Neural cell (in vitro differentiated cells): ENCODE measurements around the gene NUDCD2. TPM values are rescaled to one million over a fixed set of nuclear protein-coding genes. Genes with fewer than 3 reads are reported as not detected.

Experiments
- H2AFZ ChIP-seq: fragments of 200-600, 300-800 bp; sonication (generic), shearing (Covaris generic); 2 replicates; pipeline ENCODE4 v1.6.0; 2014; ENCODE audit warnings: low read depth, mild to moderate bottlenecking, antibody characterized with exemption, low read length, moderate library complexity
- H3F3A ChIP-seq: fragments of 200-600 bp; shearing (Covaris generic); 2 replicates; pipeline ENCODE4 v1.6.1; 2016; ENCODE audit warnings: mild to moderate bottlenecking, moderate library complexity, mixed read lengths, antibody characterized with exemption, low read length; ENCODE audit not compliant: insufficient read depth, poor library complexity, severe bottlenecking
- H3K27ac ChIP-seq: fragments of 200-600, 300-800 bp; sonication (generic), shearing (Covaris generic); 2 replicates; pipeline ENCODE4 v1.5.1; 2014; ENCODE audit warnings: mild to moderate bottlenecking, low read length, moderate library complexity
- H3K27me3 ChIP-seq: fragments of 300-800, 200-600 bp; sonication (generic), shearing (Covaris generic); 2 replicates; pipeline ENCODE4 v1.6.0; 2014; ENCODE audit warnings: mild to moderate bottlenecking, low read depth, low read length, moderate library complexity; ENCODE audit not compliant: insufficient read depth
- H3K36me3 ChIP-seq: fragments of 300-800, 200-600 bp; sonication (generic), shearing (Covaris generic); 2 replicates; pipeline ENCODE4 v1.5.1; 2014; ENCODE audit warnings: mild to moderate bottlenecking, antibody characterized with exemption, low read length, moderate library complexity; ENCODE audit not compliant: insufficient read depth
- H3K4me2 ChIP-seq: fragments of 300-800, 200-600 bp; sonication (generic), shearing (Covaris generic); 2 replicates; pipeline ENCODE4 v1.6.0; 2014; ENCODE audit warnings: mild to moderate bottlenecking, low read length
- H3K4me3 ChIP-seq: fragments of 300-800, 200-600 bp; sonication (generic), shearing (Covaris generic); 2 replicates; pipeline ENCODE4 v1.5.1; 2014; ENCODE audit warnings: mild to moderate bottlenecking, low read length, moderate library complexity
- H3K79me2 ChIP-seq: fragments of 200-600 bp; shearing (Covaris generic); replicated peaks from 2 replicates; pipeline ENCODE4 v1.6.0; 2014; ENCODE audit warnings: mild to moderate bottlenecking, low read length, moderate library complexity; ENCODE audit not compliant: insufficient read depth
- H3K9ac ChIP-seq: fragments of 300-800, 200-600 bp; sonication (generic), shearing (Covaris generic); 2 replicates; pipeline ENCODE4 v1.6.1; 2016; ENCODE audit warnings: mild to moderate bottlenecking, low read length, mixed read lengths
- H3K9me2 ChIP-seq: fragments of 200-600 bp; shearing (Covaris generic); 2 replicates; pipeline ENCODE4 v1.6.1; 2016; ENCODE audit warnings: mild to moderate bottlenecking, low read length, mixed read lengths; ENCODE audit not compliant: insufficient read depth
- H3K9me3 ChIP-seq: fragments of 200-600, 300-800 bp; sonication (generic), shearing (Covaris generic); 2 replicates; pipeline ENCODE4 v1.6.1; 2016; ENCODE audit warnings: mild to moderate bottlenecking, mixed run types, low read length, moderate library complexity, mixed read lengths
- H4K20me1 ChIP-seq: fragments of 200-600 bp; shearing (Covaris generic); 2 replicates; pipeline ENCODE4 v1.6.1; 2016; ENCODE audit warnings: mild to moderate bottlenecking, mixed run types; ENCODE audit not compliant: insufficient read depth
- CTCF ChIP-seq: fragments of 450-650 bp; IDR thresholded peaks from 2 replicates; pipeline ENCODE4 v1.5.1; 2014; ENCODE audit warnings: antibody characterized with exemption, mild to moderate bottlenecking, moderate library complexity; ENCODE audit not compliant: poor library complexity, severe bottlenecking
- EP300 ChIP-seq: fragments of 450-650 bp; conservative IDR thresholded peaks from 2 replicates; pipeline ENCODE4 v1.6.1; 2014; ENCODE audit warnings: antibody characterized with exemption, mild to moderate bottlenecking, moderate library complexity; ENCODE audit not compliant: poor library complexity, severe bottlenecking
- EZH2 ChIP-seq: fragments of 200-600, 300-800 bp; shearing (Covaris generic), sonication (generic); IDR thresholded peaks from 2 replicates; pipeline ENCODE4 v1.6.1; 2014; ENCODE audit warnings: antibody characterized with exemption, low read length, borderline replicate concordance, mild to moderate bottlenecking; ENCODE audit not compliant: insufficient read depth, poor library complexity, severe bottlenecking
- MXI1 ChIP-seq: fragments of 450-650 bp; conservative IDR thresholded peaks from 2 replicates; pipeline ENCODE4 v1.6.1; 2014; ENCODE audit warnings: antibody characterized with exemption, mild to moderate bottlenecking; ENCODE audit not compliant: poor library complexity, severe bottlenecking
- POLR2AphosphoS5 ChIP-seq: IDR thresholded peaks from 2 replicates; pipeline ENCODE4 v1.6.1; 2012
- RAD21 ChIP-seq: fragments of 450-650 bp; conservative IDR thresholded peaks from 2 replicates; pipeline ENCODE4 v1.6.1; 2014; ENCODE audit warnings: antibody characterized with exemption, mild to moderate bottlenecking, moderate library complexity
- SMC3 ChIP-seq: fragments of 450-650 bp; conservative IDR thresholded peaks from 2 replicates; pipeline ENCODE4 v1.6.1; 2014; ENCODE audit warnings: antibody characterized with exemption, mild to moderate bottlenecking, moderate library complexity; ENCODE audit not compliant: poor library complexity
- TAF1 ChIP-seq: IDR thresholded peaks from 2 replicates; pipeline ENCODE4 v1.6.1; 2012; ENCODE audit warnings: low read depth
- polyA plus RNA-seq: library from polyadenylated mRNA; depleted of rRNA; stranded (reverse); fragments of >200 nt; gene quantifications from 2 replicates; pipeline ENCODE4 v1.2.3, GENCODE V29; 2014
- TF ChIP-seq, protein P1 (sequence below): IDR thresholded peaks from 2 replicates; pipeline ENCODE4 v1.6.1; 2012; ENCODE audit warnings: borderline replicate concordance

NUDCD2 gene
- polyA plus RNA-seq, 1 donor from 2014 or later: 17.7 TPM

- H3K27me3 ChIP-seq: no peaks in the 10 kb centered on the region
- no peak overlapping the region for H3K4me2 ChIP-seq
- peaks cover 5% of the 10 kb centered on the region for H3K36me3 ChIP-seq
- no peaks in the 10 kb centered on the region for H3F3A ChIP-seq
- peaks cover 12% of the 10 kb centered on the region for H3K79me2 ChIP-seq
- H3K9me2 ChIP-seq: no peaks in the 10 kb centered on the region
- H3K27ac ChIP-seq: no peak overlapping the region
- no peak overlapping the region for H3K9ac ChIP-seq
- H3K4me3 ChIP-seq: no peak overlapping the region
- no peaks in the 10 kb centered on the region for H3K9me3 ChIP-seq
- TF ChIP-seq TAF1 (no peak), EP300 (no peak), EZH2 (no peak), RAD21 (no peak), CTCF (no peak), SMC3 (no peak), MXI1 (no peak), POLR2AphosphoS5 (no peak)
- TF ChIP-seq, protein P1, sequence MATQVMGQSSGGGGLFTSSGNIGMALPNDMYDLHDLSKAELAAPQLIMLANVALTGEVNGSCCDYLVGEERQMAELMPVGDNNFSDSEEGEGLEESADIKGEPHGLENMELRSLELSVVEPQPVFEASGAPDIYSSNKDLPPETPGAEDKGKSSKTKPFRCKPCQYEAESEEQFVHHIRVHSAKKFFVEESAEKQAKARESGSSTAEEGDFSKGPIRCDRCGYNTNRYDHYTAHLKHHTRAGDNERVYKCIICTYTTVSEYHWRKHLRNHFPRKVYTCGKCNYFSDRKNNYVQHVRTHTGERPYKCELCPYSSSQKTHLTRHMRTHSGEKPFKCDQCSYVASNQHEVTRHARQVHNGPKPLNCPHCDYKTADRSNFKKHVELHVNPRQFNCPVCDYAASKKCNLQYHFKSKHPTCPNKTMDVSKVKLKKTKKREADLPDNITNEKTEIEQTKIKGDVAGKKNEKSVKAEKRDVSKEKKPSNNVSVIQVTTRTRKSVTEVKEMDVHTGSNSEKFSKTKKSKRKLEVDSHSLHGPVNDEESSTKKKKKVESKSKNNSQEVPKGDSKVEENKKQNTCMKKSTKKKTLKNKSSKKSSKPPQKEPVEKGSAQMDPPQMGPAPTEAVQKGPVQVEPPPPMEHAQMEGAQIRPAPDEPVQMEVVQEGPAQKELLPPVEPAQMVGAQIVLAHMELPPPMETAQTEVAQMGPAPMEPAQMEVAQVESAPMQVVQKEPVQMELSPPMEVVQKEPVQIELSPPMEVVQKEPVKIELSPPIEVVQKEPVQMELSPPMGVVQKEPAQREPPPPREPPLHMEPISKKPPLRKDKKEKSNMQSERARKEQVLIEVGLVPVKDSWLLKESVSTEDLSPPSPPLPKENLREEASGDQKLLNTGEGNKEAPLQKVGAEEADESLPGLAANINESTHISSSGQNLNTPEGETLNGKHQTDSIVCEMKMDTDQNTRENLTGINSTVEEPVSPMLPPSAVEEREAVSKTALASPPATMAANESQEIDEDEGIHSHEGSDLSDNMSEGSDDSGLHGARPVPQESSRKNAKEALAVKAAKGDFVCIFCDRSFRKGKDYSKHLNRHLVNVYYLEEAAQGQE: no peak
- no peak overlapping the region for H2AFZ ChIP-seq
- H4K20me1 ChIP-seq: no peaks in the 10 kb centered on the region
These were observed 14.6 kb downstream of the NUDCD2 start for GRCh38 chr5:163445345-163445744.

DNA sequence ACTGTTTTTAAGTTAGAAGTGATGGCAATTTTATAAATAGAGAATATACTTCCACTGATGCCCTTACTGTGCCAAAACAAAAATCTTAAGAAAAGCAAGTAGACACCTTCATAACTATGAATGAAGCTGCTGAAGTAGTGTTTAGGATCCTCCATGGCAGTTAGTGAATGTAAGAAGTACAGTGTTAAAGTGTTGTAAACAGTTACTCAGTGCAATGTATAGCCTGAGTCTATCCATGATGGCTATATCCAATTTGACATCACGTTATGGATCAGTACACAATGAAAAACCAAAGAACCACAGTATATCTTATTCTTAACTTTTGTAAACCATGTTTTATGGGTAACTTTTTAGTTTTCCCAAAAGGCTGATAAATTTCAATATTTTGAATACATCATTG, 15.4 kb downstream of the NUDCD2 start:
- H3F3A ChIP-seq: no peaks in the 10 kb centered on the region
- no peaks in the 10 kb centered on the region for H3K27me3 ChIP-seq
- no peak overlapping the region for H3K9ac ChIP-seq
- no peak overlapping the region for H3K27ac ChIP-seq
- H3K36me3 ChIP-seq: peaks cover 5% of the 10 kb centered on the region
- TF ChIP-seq EZH2: no peak
- TF ChIP-seq POLR2AphosphoS5: no peak
- TF ChIP-seq SMC3: no peak
- no peak for TF ChIP-seq MXI1
- TF ChIP-seq, protein P1: no peak
- TF ChIP-seq RAD21: no peak
- no peak for TF ChIP-seq CTCF
- TF ChIP-seq EP300: no peak
- TF ChIP-seq TAF1: no peak
- no peaks in the 10 kb centered on the region for H3K9me3 ChIP-seq
- H3K79me2 ChIP-seq: peaks cover 20% of the 10 kb centered on the region
- no peak overlapping the region for H2AFZ ChIP-seq
- no peak overlapping the region for H3K4me3 ChIP-seq
- no peaks in the 10 kb centered on the region for H3K9me2 ChIP-seq
- no peak overlapping the region for H3K4me2 ChIP-seq
- no peaks in the 10 kb centered on the region for H4K20me1 ChIP-seq
